HG03066 (cell line): ENCODE measurements around the gene HYAL1.
"Not testable (repeated sequence)": the region's sequence is repeated elsewhere in the genome, so short reads cannot be mapped to it uniquely, and the experiment has no call there.

ENCODE experiments used
- ATAC-seq: cut with Tn5 transposase; IDR thresholded peaks from one replicate; pipeline ENCODE4 v1.9.1; 2021; ENCODE audit warnings: low read depth; ENCODE audit not compliant: unreplicated experiment

The HYAL1 gene

GRCh38 chr3:50295553-50296431 lies 7.6 kb downstream of the HYAL1 start:
- no peak for ATAC-seq

GRCh38 chr3:50294492-50295403 lies 8.6 kb downstream of the HYAL1 start:
- ATAC-seq: no peak

GRCh38 chr3:50294089-50294488 lies 9.3 kb downstream of the HYAL1 start:
- no peak for ATAC-seq

GRCh38 chr3:50293079-50293801 lies 10.1 kb downstream of the HYAL1 start:
- no peak for ATAC-seq

- peak; percentile 97 for ATAC-seq
Measured at GRCh38 chr3:50292159-50293078, 11.0 kb downstream of the HYAL1 start, which contains the start of gene IFRD2. Gene IFRD2, minus strand, starts transcription at chr3:50292429. Its CDS starts 155 bp downstream, at chr3:50292274.

GRCh38 chr3:50290161-50290641 lies 13.2 kb downstream of the HYAL1 start:
- no peak for ATAC-seq

- ATAC-seq: no peak
Measured at GRCh38 chr3:50289130-50289529, 14.2 kb downstream of the HYAL1 start.

GRCh38 chr3:50288387-50289007 lies 14.9 kb downstream of the HYAL1 start:
- no peak for ATAC-seq

- ATAC-seq: no peak
Measured at GRCh38 chr3:50287262-50287661, 16.1 kb downstream of the HYAL1 start.

- no peak for ATAC-seq
Measured at GRCh38 chr3:50286322-50287227, 16.8 kb downstream of the HYAL1 start.

- ATAC-seq: not testable (repeated sequence)
Measured at GRCh38 chr3:50284121-50284520, 19.3 kb downstream of the HYAL1 start.

GRCh38 chr3:50279255-50280016 lies 23.9 kb downstream of the HYAL1 start:
- ATAC-seq: no peak

GRCh38 chr3:50278880-50279224 lies 24.5 kb downstream of the HYAL1 start, which contains the start of gene LSMEM2:
Gene LSMEM2, plus strand, starts transcription at chr3:50279087. Its CDS starts 27 bp downstream, at chr3:50279114.
- ATAC-seq: no peak

GRCh38 chr3:50278123-50278879 lies 25.1 kb downstream of the HYAL1 start:
- ATAC-seq: no peak

GRCh38 chr3:50276762-50277101 lies 26.6 kb downstream of the HYAL1 start:
- no peak for ATAC-seq

- ATAC-seq: no peak
Measured at GRCh38 chr3:50275996-50276761, 27.2 kb downstream of the HYAL1 start.
